MM.1S (cell line): ENCODE results near the gene PBX4.

Source experiments
- DNase-seq: peaks from one replicate; pipeline ENCODE4 v3.0.0-alpha.2; 2015
- H2AFZ ChIP-seq: fragments of 300-600 bp; sonication (generic); 2 replicates; pipeline ENCODE4 v1.6.0; 2016; ENCODE audit warnings: antibody characterized with exemption, low read length
- H3F3A ChIP-seq: fragments of 300-600 bp; sonication (generic); 2 replicates; pipeline ENCODE4 v1.6.1; 2016; ENCODE audit warnings: mild to moderate bottlenecking, antibody characterized with exemption, low read length, moderate library complexity, mixed read lengths; ENCODE audit not compliant: insufficient read depth
- H3K27ac ChIP-seq: fragments of 300-600 bp; sonication (generic); 2 replicates; pipeline ENCODE4 v1.5.1; 2016; ENCODE audit warnings: mild to moderate bottlenecking, low read length
- H3K27me3 ChIP-seq: fragments of 300-600 bp; sonication (generic); replicated peaks from 2 replicates; pipeline ENCODE4 v1.6.0; 2016; ENCODE audit warnings: low read length; ENCODE audit not compliant: insufficient read depth
- H3K36me3 ChIP-seq: fragments of 300-600 bp; sonication (generic); replicated peaks from 2 replicates; pipeline ENCODE4 v1.6.1; 2016; ENCODE audit warnings: mild to moderate bottlenecking, low read length, mixed read lengths; ENCODE audit not compliant: insufficient read depth
- H3K4me1 ChIP-seq: fragments of 300-600 bp; sonication (generic); 2 replicates; pipeline ENCODE4 v1.6.1; 2016; ENCODE audit warnings: low read length, mixed read lengths
- H3K4me2 ChIP-seq: fragments of 300-600 bp; sonication (generic); 2 replicates; pipeline ENCODE4 v1.6.0; 2016; ENCODE audit warnings: low read depth, low read length
- H3K4me3 ChIP-seq: fragments of 300-600 bp; sonication (generic); 2 replicates; pipeline ENCODE4 v1.5.1; 2016; ENCODE audit warnings: low read length, mixed read lengths
- H3K79me2 ChIP-seq: fragments of 300-600 bp; sonication (generic); 2 replicates; pipeline ENCODE4 v1.6.1; 2016; ENCODE audit warnings: mixed run types, low read length, mixed read lengths
- H3K9ac ChIP-seq: fragments of 300-600 bp; sonication (generic); 2 replicates; pipeline ENCODE4 v1.6.1; 2016; ENCODE audit warnings: low read length, mixed read lengths
- H3K9me2 ChIP-seq: fragments of 300-600 bp; sonication (generic); replicated peaks from 2 replicates; pipeline ENCODE4 v1.6.1; 2016; ENCODE audit warnings: mild to moderate bottlenecking, low read length, mixed read lengths; ENCODE audit not compliant: insufficient read depth
- H3K9me3 ChIP-seq: fragments of 300-600 bp; sonication (generic); replicated peaks from 2 replicates; pipeline ENCODE4 v1.6.1; 2016; ENCODE audit warnings: mild to moderate bottlenecking, low read length, mixed read lengths; ENCODE audit not compliant: insufficient read depth
- H4K20me1 ChIP-seq: fragments of 300-600 bp; sonication (generic); 2 replicates; pipeline ENCODE4 v1.6.1; 2016; ENCODE audit warnings: mild to moderate bottlenecking, low read length, moderate library complexity, mixed read lengths; ENCODE audit not compliant: insufficient read depth
- CTCF ChIP-seq: fragments of 300-600 bp; sonication (generic); IDR thresholded peaks from 2 replicates; pipeline ENCODE4 v1.5.1; 2016; ENCODE audit warnings: antibody characterized with exemption, low read length, mixed read lengths
- EZH2 ChIP-seq: fragments of 300-600 bp; sonication (generic); optimal IDR thresholded peaks from 2 replicates; pipeline ENCODE3; 2017; ENCODE audit warnings: low read depth, mild to moderate bottlenecking, antibody characterized with exemption, low read length, mixed read lengths
- EZH2phosphoT487 ChIP-seq: fragments of 300-600 bp; sonication (generic); IDR thresholded peaks from 2 replicates; pipeline ENCODE4 v1.6.1; 2018; ENCODE audit warnings: antibody characterized with exemption, low read length

The PBX4 gene

GRCh38 chr19:19527674-19528625 lies 90.5 kb downstream of the PBX4 start:
- Histone ChIP-seq H3K9me2 (no peaks in the 10 kb centered on the region), H3K4me1 (no peaks in the 10 kb centered on the region), H3K9me3 (no peaks in the 10 kb centered on the region), H3F3A (no peaks in the 10 kb centered on the region), H3K27ac (no peak overlapping the region), H3K36me3 (no peaks in the 10 kb centered on the region), H3K4me3 (no peak overlapping the region), H3K9ac (no peak overlapping the region), H2AFZ (no peak overlapping the region), H3K79me2 (peaks cover 2% of the 10 kb centered on the region; the same call in 1 of the 2 replicates), H3K27me3 (no peaks in the 10 kb centered on the region), H4K20me1 (no peaks in the 10 kb centered on the region), H3K4me2 (no peak overlapping the region)
- TF ChIP-seq EZH2phosphoT487, result no peak
- TF ChIP-seq CTCF, result no peak
- TF ChIP-seq EZH2, result no peak
- DNase-seq, result no peak

GRCh38 chr19:19527371-19527656 lies 91.2 kb downstream of the PBX4 start:
- Histone ChIP-seq H3K27ac (no peak overlapping the region), H4K20me1 (no peaks in the 10 kb centered on the region)
- TF ChIP-seq EZH2, result no peak
- no peak for TF ChIP-seq CTCF
- no peak for TF ChIP-seq EZH2phosphoT487

GRCh38 chr19:19526581-19527370 lies 91.7 kb downstream of the PBX4 start:
- H3K9ac ChIP-seq, result no peak overlapping the region
- H3K4me3 ChIP-seq, result no peak overlapping the region
- DNase-seq, result no peak

More at GRCh38 chr19:19527371-19527656, 91.2 kb downstream of the PBX4 start:
- Histone ChIP-seq H3K9me3 (no peaks in the 10 kb centered on the region), H3K27me3 (no peaks in the 10 kb centered on the region), H2AFZ (no peak overlapping the region), H3K9me2 (no peaks in the 10 kb centered on the region), H3K4me1 (no peaks in the 10 kb centered on the region), H3F3A (no peaks in the 10 kb centered on the region), H3K79me2 (peaks cover 7% of the 10 kb centered on the region; the same call in 1 of the 2 replicates), H3K9ac (no peak overlapping the region), H3K36me3 (no peaks in the 10 kb centered on the region), H3K4me3 (no peak overlapping the region), H3K4me2 (no peak overlapping the region)
- no peak for DNase-seq

More at GRCh38 chr19:19526581-19527370, 91.7 kb downstream of the PBX4 start:
- Histone ChIP-seq H3K9me2 (no peaks in the 10 kb centered on the region), H3K4me2 (no peak overlapping the region), H3K4me1 (no peaks in the 10 kb centered on the region), H3K27me3 (no peaks in the 10 kb centered on the region), H3K36me3 (no peaks in the 10 kb centered on the region), H4K20me1 (no peaks in the 10 kb centered on the region), H3K79me2 (peaks cover 7% of the 10 kb centered on the region; the same call in 1 of the 2 replicates), H3K9me3 (no peaks in the 10 kb centered on the region), H2AFZ (no peak overlapping the region), H3F3A (no peaks in the 10 kb centered on the region), H3K27ac (no peak overlapping the region)
- TF ChIP-seq EZH2 (no peak), EZH2phosphoT487 (no peak), CTCF (no peak)
